Endothelial cell of umbilical vein (primary cell): ENCODE results near the gene DENND1A. TPM values are rescaled to one million over a fixed set of nuclear protein-coding genes. Genes with fewer than 3 reads are reported as not detected.

Experiments used
- BruUV-seq: library from RNA; stranded (reverse); fragments of 400-500 nt; replicated peaks from 2 replicates; lab custom pipeline; 2021; lab: Mats Ljungman, UMichigan
- CTCF ChIA-PET: fragments of 300-600, 350-600 bp; sonication (Branson Sonifier 250); formaldehyde crosslinking; loops from one replicate; lab custom pipeline; 2021; ENCODE audit warnings: antibody characterized with exemption, inconsistent platforms; lab: Charles Lee
- POLR2A ChIA-PET: fragments of 300-600, 350-600 bp; sonication (Branson Sonifier 250); formaldehyde crosslinking; loops from one replicate; lab custom pipeline; 2021; ENCODE audit warnings: antibody characterized with exemption, inconsistent platforms; lab: Charles Lee
- DNase-seq: peaks from one replicate; pipeline ENCODE4 v3.0.0-alpha.2; 2011; ENCODE audit warnings: low read depth, low spot score
- FAIRE-seq: peaks from 2 replicates; lab custom pipeline; 2011; peaks lifted over from hg19 to GRCh38; lab: Jason Lieb, UNC
- H2AFZ ChIP-seq: 2 replicates; pipeline ENCODE4 v1.6.0; 2012; ENCODE audit warnings: low read depth, low read length, control low read depth, inconsistent platforms
- H3K27ac ChIP-seq: 2 replicates; pipeline ENCODE4 v1.5.1; 2011; ENCODE audit warnings: low read depth, mild to moderate bottlenecking, control low read depth, low read length, moderate library complexity; ENCODE audit not compliant: insufficient read depth
- H3K27me3 ChIP-seq, 2 experiments: 2 replicates each; pipeline versions ENCODE4 v1.6.0 to v1.6.1; 2011; ENCODE audit warnings: low read length in 2 of 2, mixed read lengths in 1 of 2; ENCODE audit not compliant: control insufficient read depth in 2 of 2, insufficient read depth in 2 of 2
- H3K36me3 ChIP-seq, 2 experiments: 2 replicates in 1 of 2; 3 replicates in 1 of 2; pipeline ENCODE4 v1.5.1; 2011; ENCODE audit warnings: low read length in 2 of 2, mild to moderate bottlenecking in 1 of 2, moderate library complexity in 1 of 2; ENCODE audit not compliant: control insufficient read depth in 2 of 2, insufficient read depth in 2 of 2; ENCODE audit errors: extremely low read depth in 1 of 2
- H3K4me1 ChIP-seq: 3 replicates; pipeline ENCODE4 v1.5.1; 2011; ENCODE audit warnings: mild to moderate bottlenecking, low read length; ENCODE audit not compliant: control insufficient read depth, insufficient read depth; ENCODE audit errors: extremely low read depth
- H3K4me2 ChIP-seq: 2 replicates; pipeline ENCODE4 v1.6.1; 2011; ENCODE audit warnings: low read length, control low read depth, mixed read lengths; ENCODE audit not compliant: insufficient read depth
- H3K4me3 ChIP-seq, 3 experiments: fragments of 200-600 bp in 1 of 3; sonication (generic), shearing (Covaris generic) in 1 of 3; replicated peaks in 1 of 3; 2 replicates each; pipeline ENCODE4 v1.5.1; 2011 to 2016; ENCODE audit warnings: control low read depth in 3 of 3, low read length in 3 of 3, mild to moderate bottlenecking in 2 of 3, inconsistent platforms in 1 of 3, low read depth in 1 of 3, moderate library complexity in 1 of 3; ENCODE audit not compliant: insufficient read depth in 1 of 3
- H3K79me2 ChIP-seq: 2 replicates; pipeline ENCODE4 v1.6.0; 2012; ENCODE audit warnings: low read length, inconsistent platforms; ENCODE audit not compliant: control insufficient read depth, insufficient read depth
- H3K9ac ChIP-seq: replicated peaks from 2 replicates; pipeline ENCODE3; 2011; ENCODE audit warnings: low read length, control low read depth; ENCODE audit not compliant: insufficient read depth; ENCODE audit errors: extremely low read depth
- H3K9me1 ChIP-seq: replicated peaks from 3 replicates; pipeline ENCODE4 v1.6.0; 2011; ENCODE audit warnings: mild to moderate bottlenecking, low read length; ENCODE audit not compliant: control insufficient read depth, insufficient read depth; ENCODE audit errors: extremely low read depth
- H3K9me3 ChIP-seq: replicated peaks from 2 replicates; pipeline ENCODE4 v1.5.1; 2012; ENCODE audit warnings: low read length, inconsistent platforms; ENCODE audit not compliant: control insufficient read depth, insufficient read depth
- H4K20me1 ChIP-seq: replicated peaks from 2 replicates; pipeline ENCODE3; 2011; ENCODE audit warnings: mild to moderate bottlenecking, low read length; ENCODE audit not compliant: control insufficient read depth, insufficient read depth; ENCODE audit errors: extremely low read depth
- CTCF ChIP-seq, 2 donors: IDR thresholded peaks; 1 replicate in 1 of 2; 2 replicates in 1 of 2; pipeline ENCODE4 v1.5.1; 2011; ENCODE audit warnings: low read length in 2 of 2, mild to moderate bottlenecking in 2 of 2, moderate library complexity in 2 of 2, control low read depth in 1 of 2, inconsistent platforms in 1 of 2, low read depth in 1 of 2; ENCODE audit not compliant: insufficient read depth in 1 of 2; ENCODE audit errors: extremely low read depth in 1 of 2
- EZH2 ChIP-seq: IDR thresholded peaks from 2 replicates; pipeline ENCODE4 v1.6.1; 2012; ENCODE audit warnings: borderline replicate concordance, low read depth, mild to moderate bottlenecking, moderate library complexity, low read length, inconsistent platforms; ENCODE audit not compliant: severe bottlenecking
- FOS ChIP-seq: IDR thresholded peaks from 2 replicates; pipeline ENCODE4 v1.6.1; 2011; ENCODE audit warnings: mild to moderate bottlenecking, low read length, moderate library complexity, borderline replicate concordance; ENCODE audit not compliant: insufficient read depth
- GATA2 ChIP-seq: IDR thresholded peaks from 2 replicates; pipeline ENCODE4 v1.7.0; 2011; ENCODE audit warnings: low read depth, mild to moderate bottlenecking, moderate library complexity, mixed read lengths, low read length; ENCODE audit not compliant: insufficient read length, insufficient read depth
- JUN ChIP-seq: IDR thresholded peaks from 2 replicates; pipeline ENCODE4 v1.6.1; 2011; ENCODE audit warnings: borderline replicate concordance, low read depth; ENCODE audit not compliant: insufficient read length, insufficient read depth
- MAX ChIP-seq: IDR thresholded peaks from 2 replicates; pipeline ENCODE4 v1.6.1; 2011; ENCODE audit not compliant: insufficient read depth, insufficient read length
- MYC ChIP-seq: IDR thresholded peaks from one replicate; pipeline ENCODE4 v1.6.1; 2011; ENCODE audit warnings: mild to moderate bottlenecking, low read depth, low read length
- POLR2A ChIP-seq: IDR thresholded peaks from 2 replicates; pipeline ENCODE4 v1.6.1; 2012; ENCODE audit warnings: low read depth, mild to moderate bottlenecking, control low read depth, low read length
- POLR2AphosphoS5 ChIP-seq: IDR thresholded peaks from 2 replicates; pipeline ENCODE4 v1.6.1; 2012; ENCODE audit warnings: low read depth, mild to moderate bottlenecking, control low read depth, low read length, moderate library complexity; ENCODE audit not compliant: insufficient read depth
- dilution Hi-C: fragments of 300-500 bp; cut with MboI; formaldehyde crosslinking; loops from one replicate; pipeline ENCODE4 v1.15.0; 2019; ENCODE audit warnings: low sequenced_read_pairs; ENCODE audit not compliant: extremely low pct_ligation_motif_present
- intact Hi-C: fragments of 100-400 bp; cut with micrococcal nuclease; formaldehyde crosslinking; loops from one replicate; pipeline ENCODE4 v1.10.0; 2022
- polyA plus RNA-seq, 4 experiments: library from polyadenylated mRNA; depleted of rRNA in 3 of 4; stranded (reverse) in 3 of 4; unstranded in 1 of 4; fragments of >200 nt; gene quantifications; 2 replicates each; pipeline versions ENCODE4 v1.2.1 to v1.2.3, GENCODE V29; 2011 to 2012; ENCODE audit warnings: missing spikeins in 1 of 4
- total RNA-seq: library from RNA; stranded (reverse); gene quantifications from 2 replicates; pipeline ENCODE4 v1.2.3, GENCODE V29; 2021

Gene DENND1A
- total and polyA plus RNA-seq, 2 donors (not counting 3 experiments of a cell fraction or from before 2014, with no cell fraction given), result 18.5 to 24.5 TPM

GRCh38 chr9:123669346-123669745, 260.6 kb downstream of the DENND1A start:
- FAIRE-seq (no peak), DNase-seq (no peak)
- Histone ChIP-seq H3K4me2 (no peak overlapping the region), H3K9ac (no peak overlapping the region), H2AFZ (no peak overlapping the region), H3K27ac (no peak overlapping the region), H3K79me2 (no peaks in the 10 kb centered on the region), H3K9me1 (no peaks in the 10 kb centered on the region), H3K27me3 (no peaks in the 10 kb centered on the region), H3K4me3 (no peak overlapping the region), H3K9me3 (no peaks in the 10 kb centered on the region), H4K20me1 (no peaks in the 10 kb centered on the region), H3K36me3 (peaks cover 0 to 2% of the 10 kb centered on the region in 2 experiments), H3K4me1 (no peaks in the 10 kb centered on the region)
- dilution Hi-C loops (no loop called here), intact Hi-C loops (no loop called here)
- BruUV-seq, result no TSS peak
- POLR2A ChIA-PET, result interaction anchor here (0.5 kb wide), 1 partner anchor 75 kb away, joined by 3 read pairs; no protein-coding TSS in a partner anchor
- TF ChIP-seq CTCF (IDR thresholded peaks at IDR 0.05; ENCODE audit: extremely low read depth in 1 of 2, insufficient read depth in 1 of 2, low read depth in 1 of 2, low read length in 2 of 2) (no peak), POLR2AphosphoS5 (no peak), POLR2A (no peak), MAX (no peak), MYC (no peak), JUN (no peak), GATA2 (no peak), EZH2 (no peak), FOS (no peak)
- CTCF ChIA-PET, result no interaction called here
